OCI-LY7 (cell line): ENCODE data around the gene SUSD3.

Experiments used
- EZH2phosphoT487 ChIP-seq: fragments of 200-600 bp; sonication (generic); IDR thresholded peaks from 2 replicates; pipeline ENCODE4 v1.6.1; 2018; ENCODE audit warnings: low read depth, borderline replicate concordance, mild to moderate bottlenecking, mixed run types, antibody characterized with exemption, low read length, moderate library complexity, mixed read lengths
- TF ChIP-seq, protein P1 (sequence below): fragments of 200-600 bp; sonication (generic); conservative IDR thresholded peaks from 2 replicates; pipeline ENCODE4 v1.5.1; 2014; ENCODE audit warnings: mild to moderate bottlenecking, antibody characterized with exemption, low read length, moderate library complexity, mixed read lengths

DNA sequence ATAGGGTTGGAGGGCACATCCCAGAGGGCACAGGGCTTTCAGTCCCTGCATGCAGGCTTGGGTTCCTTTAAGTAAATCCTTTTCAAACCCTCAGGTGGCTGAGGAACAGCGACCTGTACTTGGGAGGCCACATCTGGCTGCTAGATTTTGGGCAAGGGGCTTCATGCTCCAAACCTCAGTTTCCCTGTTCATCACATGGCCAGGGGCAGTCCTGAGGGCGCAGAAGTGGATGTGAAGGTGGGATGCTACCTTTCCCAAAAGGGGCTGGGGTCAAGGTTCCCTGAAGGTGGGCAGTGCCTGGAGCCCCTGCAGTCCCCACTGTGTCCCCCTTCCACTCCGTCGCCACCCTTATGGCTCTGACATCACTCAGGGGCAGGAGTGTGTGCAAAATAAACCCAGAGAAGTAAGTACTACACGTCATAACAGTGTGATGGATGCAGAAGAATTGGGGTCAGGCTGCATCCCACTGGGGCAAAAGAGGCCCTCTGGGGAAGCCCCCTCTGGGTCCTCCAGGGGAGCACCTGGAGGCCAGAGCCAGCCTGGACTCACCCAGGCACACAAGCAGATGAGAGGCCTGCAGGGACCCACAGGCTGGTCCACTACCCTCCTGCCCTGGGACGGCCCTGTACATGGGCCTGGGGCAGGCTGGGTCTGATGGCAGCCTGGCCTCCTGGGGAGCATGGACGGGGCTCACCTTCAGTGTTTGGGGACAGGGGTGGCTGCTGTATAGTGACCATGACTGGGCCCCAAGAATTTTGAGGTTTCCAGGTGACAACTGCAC is 35.6 kb downstream of the SUSD3 start:
- TF ChIP-seq, protein P1, sequence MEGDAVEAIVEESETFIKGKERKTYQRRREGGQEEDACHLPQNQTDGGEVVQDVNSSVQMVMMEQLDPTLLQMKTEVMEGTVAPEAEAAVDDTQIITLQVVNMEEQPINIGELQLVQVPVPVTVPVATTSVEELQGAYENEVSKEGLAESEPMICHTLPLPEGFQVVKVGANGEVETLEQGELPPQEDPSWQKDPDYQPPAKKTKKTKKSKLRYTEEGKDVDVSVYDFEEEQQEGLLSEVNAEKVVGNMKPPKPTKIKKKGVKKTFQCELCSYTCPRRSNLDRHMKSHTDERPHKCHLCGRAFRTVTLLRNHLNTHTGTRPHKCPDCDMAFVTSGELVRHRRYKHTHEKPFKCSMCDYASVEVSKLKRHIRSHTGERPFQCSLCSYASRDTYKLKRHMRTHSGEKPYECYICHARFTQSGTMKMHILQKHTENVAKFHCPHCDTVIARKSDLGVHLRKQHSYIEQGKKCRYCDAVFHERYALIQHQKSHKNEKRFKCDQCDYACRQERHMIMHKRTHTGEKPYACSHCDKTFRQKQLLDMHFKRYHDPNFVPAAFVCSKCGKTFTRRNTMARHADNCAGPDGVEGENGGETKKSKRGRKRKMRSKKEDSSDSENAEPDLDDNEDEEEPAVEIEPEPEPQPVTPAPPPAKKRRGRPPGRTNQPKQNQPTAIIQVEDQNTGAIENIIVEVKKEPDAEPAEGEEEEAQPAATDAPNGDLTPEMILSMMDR: no peak
- TF ChIP-seq EZH2phosphoT487: no peak
